GF-D8 (cell line): ENCODE data around the gene COL4A2.

Source experiments
- DNase-seq: peaks from one replicate; lab custom pipeline; 2025; lab: John Stamatoyannopoulos, UW

Gene COL4A2

GRCh38 chr13:110536006-110536693 is 229.1 kb downstream of the COL4A2 start:
- DNase-seq: peak; percentile 96

GRCh38 chr13:110538632-110539031 is 231.5 kb downstream of the COL4A2 start:
- peak; percentile 60 for DNase-seq

- no peak for DNase-seq
These were observed 232.8 kb downstream of the COL4A2 start for GRCh38 chr13:110539894-110540293.

GRCh38 chr13:110540871-110541525 is 233.9 kb downstream of the COL4A2 start:
- DNase-seq: no peak

- DNase-seq: no peak
These were observed 234.4 kb downstream of the COL4A2 start for GRCh38 chr13:110541526-110541920.

GRCh38 chr13:110542169-110542796 is 235.2 kb downstream of the COL4A2 start:
- no peak for DNase-seq

GRCh38 chr13:110546378-110546777 is 239.3 kb downstream of the COL4A2 start:
- no peak for DNase-seq

GRCh38 chr13:110546926-110547325 is 239.8 kb downstream of the COL4A2 start:
- no peak for DNase-seq

- no peak for DNase-seq
These were observed 242.1 kb downstream of the COL4A2 start for GRCh38 chr13:110548891-110549794.

- DNase-seq: no peak
These were observed 242.7 kb downstream of the COL4A2 start for GRCh38 chr13:110549795-110550160.

GRCh38 chr13:110551284-110551683 is 244.2 kb downstream of the COL4A2 start:
- no peak for DNase-seq

GRCh38 chr13:110552767-110553166 is 245.7 kb downstream of the COL4A2 start:
- no peak for DNase-seq

- no peak for DNase-seq
These were observed 246.3 kb downstream of the COL4A2 start for GRCh38 chr13:110553417-110553816.

GRCh38 chr13:110554227-110554836 is 247.2 kb downstream of the COL4A2 start:
- DNase-seq: no peak

- DNase-seq: no peak
These were observed 247.9 kb downstream of the COL4A2 start for GRCh38 chr13:110554946-110555345.

- DNase-seq: peak; percentile 91
These were observed 248.6 kb downstream of the COL4A2 start for GRCh38 chr13:110555601-110556223.

GRCh38 chr13:110556224-110556606 is 249.1 kb downstream of the COL4A2 start:
- no peak for DNase-seq

GRCh38 chr13:110557082-110557481 is 250.0 kb downstream of the COL4A2 start:
- no peak for DNase-seq

- no peak for DNase-seq
These were observed 250.7 kb downstream of the COL4A2 start for GRCh38 chr13:110557610-110558305.

- no peak for DNase-seq
These were observed 252.4 kb downstream of the COL4A2 start for GRCh38 chr13:110559429-110559943.

GRCh38 chr13:110559986-110560385 is 252.9 kb downstream of the COL4A2 start:
- no peak for DNase-seq
